CD4-positive, alpha-beta memory T cell (primary cell): ENCODE results near the gene LBR. TPM values are rescaled to one million over a fixed set of nuclear protein-coding genes. Genes with fewer than 3 reads are reported as not detected.

Source experiments
- CTCF ChIA-PET: fragments of 350-600 bp; sonication (Branson Sonifier 250); formaldehyde crosslinking; loops from one replicate; lab custom pipeline; 2021; ENCODE audit warnings: inconsistent platforms; ENCODE audit not compliant: partially characterized antibody; lab: Charles Lee
- POLR2A ChIA-PET: fragments of 350-600 bp; sonication (Branson Sonifier 250); formaldehyde crosslinking; loops from one replicate; lab custom pipeline; 2021; ENCODE audit not compliant: partially characterized antibody; lab: Charles Lee
- DNase-seq, 5 donors: peaks; one replicate each; pipeline versions ENCODE4 v3.0.0 to v3.0.0-alpha.2; 2020 to 2022; ENCODE audit warnings: mixed read lengths in 1 of 5
- H3K27ac ChIP-seq: one replicate; pipeline ENCODE4 v1.7.0; 2013; ENCODE audit warnings: low read depth, low read length
- H3K27me3 ChIP-seq: 2 replicates; pipeline ENCODE4 v1.7.0; 2013; ENCODE audit warnings: mild to moderate bottlenecking, low read length, moderate library complexity; ENCODE audit not compliant: insufficient read depth
- H3K36me3 ChIP-seq: 2 replicates; pipeline ENCODE4 v1.7.0; 2013; ENCODE audit warnings: mild to moderate bottlenecking, low read length, moderate library complexity; ENCODE audit not compliant: insufficient read depth
- H3K4me1 ChIP-seq: 2 replicates; pipeline ENCODE4 v1.7.0; 2013; ENCODE audit warnings: mild to moderate bottlenecking, low read length, moderate library complexity; ENCODE audit not compliant: insufficient read depth
- H3K4me3 ChIP-seq, 2 donors: one replicate each; pipeline ENCODE4 v1.7.0; 2013; ENCODE audit warnings: low read length in 2 of 2, mild to moderate bottlenecking in 1 of 2
- H3K9me3 ChIP-seq, 2 donors: one replicate each; pipeline ENCODE4 v1.7.0; 2013; ENCODE audit warnings: low read length in 2 of 2, control low read depth in 1 of 2; ENCODE audit not compliant: control insufficient read depth in 1 of 2
- H3K27ac Mint-ChIP-seq, 7 donors: one replicate each; pipeline ENCODE4 v1.8.0; 2020 to 2021; ENCODE audit warnings: mixed read lengths in 7 of 7, mild to moderate bottlenecking in 6 of 7, inconsistent platforms in 3 of 7, moderate library complexity in 3 of 7
- H3K27me3 Mint-ChIP-seq, 2 donors: one replicate each; pipeline ENCODE4 v1.8.0; 2020 to 2021; ENCODE audit warnings: mixed read lengths in 2 of 2
- H3K36me3 Mint-ChIP-seq, 2 donors: one replicate each; pipeline ENCODE4 v1.8.0; 2020 to 2021; ENCODE audit warnings: mixed read lengths in 2 of 2, inconsistent platforms in 1 of 2, mild to moderate bottlenecking in 1 of 2
- H3K4me1 Mint-ChIP-seq, 4 donors: one replicate each; pipeline ENCODE4 v1.8.0; 2020 to 2021; ENCODE audit warnings: mixed read lengths in 4 of 4, mild to moderate bottlenecking in 1 of 4
- H3K4me3 Mint-ChIP-seq, 8 donors: one replicate each; pipeline ENCODE4 v1.8.0; 2020 to 2021; ENCODE audit warnings: mixed read lengths in 8 of 8, mild to moderate bottlenecking in 7 of 8, moderate library complexity in 6 of 8, inconsistent platforms in 3 of 8
- H3K9me3 Mint-ChIP-seq, 8 donors: one replicate each; pipeline ENCODE4 v1.8.0; 2020 to 2021; ENCODE audit warnings: mixed read lengths in 8 of 8, mild to moderate bottlenecking in 5 of 8, inconsistent platforms in 3 of 8, moderate library complexity in 1 of 8
- intact Hi-C: fragments of 100-400 bp; cut with micrococcal nuclease; formaldehyde crosslinking; loops from one replicate; pipeline ENCODE4 v1.15.1; 2023
- polyA plus RNA-seq, 2 donors: library from polyadenylated mRNA; unstranded; fragments of 300-500 nt; fragmentation: Illumina TruSeq; gene quantifications; one replicate each; pipeline ENCODE4 v1.2.3, GENCODE V29; 2021
- total RNA-seq, 2 experiments: library from RNA; stranded (reverse); gene quantifications; one replicate each; pipeline ENCODE4 v1.2.3, GENCODE V29; 2021

Gene LBR
- total and polyA plus RNA-seq, 4 experiments from 2014 or later, result 106 to 150 (median 129) TPM

- H3K27ac Mint-ChIP-seq, result no peak overlapping the region
- intact Hi-C loops, result no loop called here
- H3K9me3 Mint-ChIP-seq, result no peaks in the 10 kb centered on the region
- peaks cover 1 to 31% (median 19%) of the 10 kb centered on the region in 4 donors for H3K4me1 Mint-ChIP-seq
- CTCF ChIA-PET, result interaction anchor here (1.0 to 1.4 kb wide), 2 partner anchors 16 to 23 kb away, joined by 4 to 6 read pairs; no protein-coding TSS in a partner anchor
- no peak for DNase-seq
- Histone ChIP-seq H3K27ac (no peak overlapping the region), H3K36me3 (no peaks in the 10 kb centered on the region), H3K9me3 (no peaks in the 10 kb centered on the region), H3K27me3 (no peaks in the 10 kb centered on the region), H3K4me1 (peaks cover 18% of the 10 kb centered on the region), H3K4me3 (no peak overlapping the region)
- no peaks in the 10 kb centered on the region for H3K27me3 Mint-ChIP-seq
- no peak overlapping the region for H3K4me3 Mint-ChIP-seq
- POLR2A ChIA-PET, result no interaction called here
- H3K36me3 Mint-ChIP-seq, result no peaks in the 10 kb centered on the region
Measured at GRCh38 chr1:225451340-225451739, 23.5 kb upstream of the LBR start.

- peaks cover 8 to 38% (median 26%) of the 10 kb centered on the region in 4 donors for H3K4me1 Mint-ChIP-seq
- Histone ChIP-seq H3K4me3 (no peak overlapping the region), H3K36me3 (no peaks in the 10 kb centered on the region), H3K9me3 (no peaks in the 10 kb centered on the region), H3K27me3 (no peaks in the 10 kb centered on the region), H3K27ac (no peak overlapping the region), H3K4me1 (peaks cover 25% of the 10 kb centered on the region)
- H3K27ac Mint-ChIP-seq, result no peak overlapping the region
- no peak overlapping the region for H3K4me3 Mint-ChIP-seq
- ChIA-PET POLR2A (interaction anchor here (1.6 kb wide), 1 partner anchor 22 kb away, joined by 7 read pairs; the partner anchor contains the start of gene LBR), CTCF (interaction anchor here (1.0 to 1.4 kb wide), 2 partner anchors 17 to 24 kb away, joined by 4 to 6 read pairs; no protein-coding TSS in a partner anchor)
- no peaks in the 10 kb centered on the region for H3K9me3 Mint-ChIP-seq
- DNase-seq, result no peak
- intact Hi-C loops, result no loop called here
- no peaks in the 10 kb centered on the region for H3K27me3 Mint-ChIP-seq
- H3K36me3 Mint-ChIP-seq, result no peaks in the 10 kb centered on the region
Measured at GRCh38 chr1:225450491-225451191, 22.8 kb upstream of the LBR start.

GRCh38 chr1:225449774-225450173 lies 21.9 kb upstream of the LBR start:
- DNase-seq, result no peak
- POLR2A ChIA-PET, result interaction anchor here (1.3 to 1.6 kb wide), 2 partner anchors 18 to 22 kb away, joined by 6 to 7 read pairs; partner anchors contain the start of gene LBR
- CTCF ChIA-PET, result no interaction called here

GRCh38 chr1:225449261-225449660 lies 21.4 kb upstream of the LBR start:
- Histone ChIP-seq H3K27me3 (no peaks in the 10 kb centered on the region), H3K27ac (no peak overlapping the region), H3K36me3 (no peaks in the 10 kb centered on the region), H3K4me1 (peaks cover 31% of the 10 kb centered on the region), H3K9me3 (no peaks in the 10 kb centered on the region), H3K4me3 (no peak overlapping the region)
- ChIA-PET POLR2A (interaction anchor here (1.3 to 1.6 kb wide), 2 partner anchors 18 to 21 kb away, joined by 6 to 7 read pairs; partner anchors contain the start of gene LBR), CTCF (interaction anchor here (1.2 kb wide), 1 partner anchor 10 kb away, joined by 3 read pairs; no protein-coding TSS in a partner anchor)
- H3K4me3 Mint-ChIP-seq, result no peak overlapping the region
- no peaks in the 10 kb centered on the region for H3K27me3 Mint-ChIP-seq
- H3K27ac Mint-ChIP-seq, result peak overlapping the region in 1 of 7 donors; percentile 57
- DNase-seq, result no peak
- H3K36me3 Mint-ChIP-seq, result no peaks in the 10 kb centered on the region
- intact Hi-C loops, result no loop called here
- H3K9me3 Mint-ChIP-seq, result no peaks in the 10 kb centered on the region
- peaks cover 19 to 45% (median 36%) of the 10 kb centered on the region in 4 donors for H3K4me1 Mint-ChIP-seq

More at GRCh38 chr1:225449774-225450173, 21.9 kb upstream of the LBR start:
- Histone ChIP-seq H3K27ac (no peak overlapping the region), H3K4me1 (peaks cover 29% of the 10 kb centered on the region), H3K27me3 (no peaks in the 10 kb centered on the region), H3K4me3 (no peak overlapping the region), H3K36me3 (no peaks in the 10 kb centered on the region), H3K9me3 (no peaks in the 10 kb centered on the region)
- intact Hi-C loops, result no loop called here
- H3K27me3 Mint-ChIP-seq, result no peaks in the 10 kb centered on the region
- peaks cover 16 to 43% (median 32%) of the 10 kb centered on the region in 4 donors for H3K4me1 Mint-ChIP-seq
- no peak overlapping the region for H3K27ac Mint-ChIP-seq
- H3K9me3 Mint-ChIP-seq, result no peaks in the 10 kb centered on the region
- H3K36me3 Mint-ChIP-seq, result no peaks in the 10 kb centered on the region
- no peak overlapping the region for H3K4me3 Mint-ChIP-seq

- ChIA-PET POLR2A (interaction anchor here (9.3 kb wide), 1 partner anchor 20 kb away, joined by 209 read pairs; no protein-coding TSS in a partner anchor), CTCF (interaction anchor here (0.7 to 1.2 kb wide), 2 partner anchors 9 to 20 kb away, joined by 3 read pairs; no protein-coding TSS in a partner anchor)
- DNase-seq, result no peak
- Mint-ChIP-seq H3K9me3 (no peaks in the 10 kb centered on the region), H3K4me3 (no peak overlapping the region), H3K36me3 (no peaks in the 10 kb centered on the region), H3K4me1 (peaks cover 24 to 49% (median 39%) of the 10 kb centered on the region in 4 donors), H3K27me3 (no peaks in the 10 kb centered on the region), H3K27ac (no peak overlapping the region)
- H3K27me3 ChIP-seq, result no peaks in the 10 kb centered on the region
- no peak overlapping the region for H3K27ac ChIP-seq
- no peaks in the 10 kb centered on the region for H3K36me3 ChIP-seq
- H3K4me3 ChIP-seq, result no peak overlapping the region
- H3K9me3 ChIP-seq, result no peaks in the 10 kb centered on the region
- intact Hi-C loops, result no loop called here
- peaks cover 41% of the 10 kb centered on the region for H3K4me1 ChIP-seq
Measured at GRCh38 chr1:225448146-225448805, 20.4 kb upstream of the LBR start.

GRCh38 chr1:225447650-225448089 lies 19.8 kb upstream of the LBR start:
- no peaks in the 10 kb centered on the region for H3K9me3 ChIP-seq
- no peak overlapping the region for H3K4me3 ChIP-seq
- H3K36me3 ChIP-seq, result no peaks in the 10 kb centered on the region
- Mint-ChIP-seq H3K9me3 (no peaks in the 10 kb centered on the region), H3K27ac (peak overlapping the region in 1 of 7 donors; percentile 17), H3K4me1 (peaks cover 29 to 55% (median 43%) of the 10 kb centered on the region in 4 donors), H3K4me3 (no peak overlapping the region), H3K36me3 (no peaks in the 10 kb centered on the region), H3K27me3 (no peaks in the 10 kb centered on the region)
- intact Hi-C loops, result no loop called here
- ChIA-PET POLR2A (interaction anchor here (9.3 kb wide), 1 partner anchor 20 kb away, joined by 209 read pairs; no protein-coding TSS in a partner anchor), CTCF (interaction anchor here (0.7 to 4.6 kb wide), 2 partner anchors 21 to 26 kb away, joined by 3 to 43 read pairs; no protein-coding TSS in a partner anchor)
- no peak overlapping the region for H3K27ac ChIP-seq
- H3K27me3 ChIP-seq, result no peaks in the 10 kb centered on the region
- DNase-seq, result no peak
- H3K4me1 ChIP-seq, result peaks cover 47% of the 10 kb centered on the region
